Measurements from ENCODE around the gene CADPS. TPM values are rescaled to one million over a fixed set of nuclear protein-coding genes. Genes with fewer than 3 reads are reported as not detected.

Gene CADPS
- total RNA-seq, 1 experiment from 2014 or later = 0.18 TPM

GRCh38 chr3:62873761-62874710, 1.2 kb downstream of the CADPS start:
- peak; percentile 22 for DNase-seq (ENCODE audit: low read depth)

- no peak for DNase-seq (ENCODE audit: low read depth)
These were observed 1.8 kb downstream of the CADPS start for GRCh38 chr3:62873451-62873760.

GRCh38 chr3:62872318-62872717, 2.9 kb downstream of the CADPS start:
- DNase-seq (ENCODE audit: low read depth) = no peak

- peak; percentile 88 for DNase-seq (ENCODE audit: low read depth)
These were observed 4.9 kb downstream of the CADPS start for GRCh38 chr3:62870321-62870720.

GRCh38 chr3:62863648-62864047, 11.6 kb downstream of the CADPS start:
- no peak for DNase-seq (ENCODE audit: low read depth)

- no peak for DNase-seq (ENCODE audit: low read depth)
These were observed 15.9 kb downstream of the CADPS start for GRCh38 chr3:62859203-62859791.

GRCh38 chr3:62845996-62846395, 29.2 kb downstream of the CADPS start:
- no peak for DNase-seq (ENCODE audit: low read depth)

- DNase-seq (ENCODE audit: low read depth) = no peak
These were observed 31.7 kb downstream of the CADPS start for GRCh38 chr3:62843508-62843907.

- DNase-seq (ENCODE audit: low read depth) = no peak
These were observed 35.5 kb downstream of the CADPS start for GRCh38 chr3:62839748-62840147.

GRCh38 chr3:62837145-62837787, 38.0 kb downstream of the CADPS start:
- no peak for DNase-seq (ENCODE audit: low read depth)

- no peak for DNase-seq (ENCODE audit: low read depth)
These were observed 39.5 kb downstream of the CADPS start for GRCh38 chr3:62835554-62836236.

GRCh38 chr3:62833538-62833937, 41.7 kb downstream of the CADPS start:
- DNase-seq (ENCODE audit: low read depth) = peak; percentile 8

GRCh38 chr3:62832553-62832952, 42.7 kb downstream of the CADPS start:
- no peak for DNase-seq (ENCODE audit: low read depth)

GRCh38 chr3:62830727-62831322, 44.4 kb downstream of the CADPS start:
- no peak for DNase-seq (ENCODE audit: low read depth)

GRCh38 chr3:62827550-62827949, 47.7 kb downstream of the CADPS start:
- no peak for DNase-seq (ENCODE audit: low read depth)

- no peak for DNase-seq (ENCODE audit: low read depth)
These were observed 50.1 kb downstream of the CADPS start for GRCh38 chr3:62824965-62825592.

- no peak for DNase-seq (ENCODE audit: low read depth)
These were observed 51.7 kb downstream of the CADPS start for GRCh38 chr3:62823461-62824050.

- no peak for DNase-seq (ENCODE audit: low read depth)
These were observed 52.3 kb downstream of the CADPS start for GRCh38 chr3:62822905-62823304.

- DNase-seq (ENCODE audit: low read depth) = no peak
These were observed 56.9 kb downstream of the CADPS start for GRCh38 chr3:62818347-62818746.

GRCh38 chr3:62817678-62818077, 57.5 kb downstream of the CADPS start:
- DNase-seq (ENCODE audit: low read depth) = peak; percentile 6

- DNase-seq (ENCODE audit: low read depth) = no peak
These were observed 59.2 kb downstream of the CADPS start for GRCh38 chr3:62815981-62816380.

Measured in HT1080 (cell line).